Stimulated activated CD8-positive, alpha-beta memory T cell treated with anti-CD3 and anti-CD28 coated beads, Interleukin-4, amount 100 ng/mL, for 24 hours (primary cell): ENCODE results near the gene SORBS1.

ENCODE experiments used
- DNase-seq: peaks from one replicate; pipeline ENCODE4 v3.0.0-alpha.2; 2020; ENCODE audit warnings: low read depth

Gene SORBS1

GRCh38 chr10:95408983-95409873, 151.9 kb downstream of the SORBS1 start:
- DNase-seq, result no peak

GRCh38 chr10:95408148-95408960, 152.8 kb downstream of the SORBS1 start:
- no peak for DNase-seq

- DNase-seq, result no peak
Measured at GRCh38 chr10:95407546-95407945, 153.6 kb downstream of the SORBS1 start.

GRCh38 chr10:95406651-95407280, 154.4 kb downstream of the SORBS1 start:
- DNase-seq, result no peak

GRCh38 chr10:95405655-95406054, 155.5 kb downstream of the SORBS1 start:
- no peak for DNase-seq

GRCh38 chr10:95404864-95405263, 156.3 kb downstream of the SORBS1 start:
- no peak for DNase-seq

- no peak for DNase-seq
Measured at GRCh38 chr10:95404462-95404858, 156.7 kb downstream of the SORBS1 start.

- DNase-seq, result no peak
Measured at GRCh38 chr10:95403700-95404461, 157.3 kb downstream of the SORBS1 start.

- DNase-seq, result no peak
Measured at GRCh38 chr10:95401704-95402469, 159.3 kb downstream of the SORBS1 start.

- no peak for DNase-seq
Measured at GRCh38 chr10:95400787-95401186, 160.4 kb downstream of the SORBS1 start.

GRCh38 chr10:95399183-95399582, 162.0 kb downstream of the SORBS1 start:
- no peak for DNase-seq

GRCh38 chr10:95397747-95398146, 163.4 kb downstream of the SORBS1 start:
- DNase-seq, result no peak

GRCh38 chr10:95395947-95396449, 165.2 kb downstream of the SORBS1 start:
- DNase-seq, result no peak

- DNase-seq, result no peak
Measured at GRCh38 chr10:95394161-95394880, 166.8 kb downstream of the SORBS1 start.

GRCh38 chr10:95392681-95393164, 168.4 kb downstream of the SORBS1 start:
- no peak for DNase-seq

- DNase-seq, result no peak
Measured at GRCh38 chr10:95392217-95392584, 169.0 kb downstream of the SORBS1 start.

- DNase-seq, result no peak
Measured at GRCh38 chr10:95391581-95392216, 169.5 kb downstream of the SORBS1 start.

GRCh38 chr10:95391164-95391563, 170.0 kb downstream of the SORBS1 start:
- no peak for DNase-seq

- DNase-seq, result no peak
Measured at GRCh38 chr10:95389982-95390381, 171.2 kb downstream of the SORBS1 start.

GRCh38 chr10:95389176-95389575, 172.0 kb downstream of the SORBS1 start:
- DNase-seq, result no peak
